Activated B cell treated with CpG ODN at 0.5 μM for 24 hours (primary cell): ENCODE data around the gene ZBTB18. TPM values are rescaled to one million over a fixed set of nuclear protein-coding genes. Genes with fewer than 3 reads are reported as not detected.

Experiments
- ATAC-seq: fragments of 200-7000 bp; cut with Tn5 transposase; one replicate; pipeline ENCODE4 v1.10.0; 2021; ENCODE audit warnings: low read depth, mild to moderate bottlenecking, moderate library complexity
- CTCF ChIA-PET: fragments of 350-600 bp; sonication (Branson Sonifier 250); formaldehyde crosslinking; loops from one replicate; lab custom pipeline; 2021; ENCODE audit warnings: antibody characterized with exemption; lab: Charles Lee
- POLR2A ChIA-PET: fragments of 350-600 bp; sonication (Branson Sonifier 250); formaldehyde crosslinking; loops from one replicate; lab custom pipeline; 2021; ENCODE audit warnings: antibody characterized with exemption; lab: Charles Lee
- DNase-seq: peaks from one replicate; pipeline ENCODE4 v3.0.0; 2022
- H3K27ac Mint-ChIP-seq: one replicate; pipeline ENCODE4 v1.8.0; 2020; ENCODE audit warnings: mixed read lengths
- H3K27me3 Mint-ChIP-seq: one replicate; pipeline ENCODE4 v1.8.0; 2021; ENCODE audit warnings: mixed read lengths
- H3K36me3 Mint-ChIP-seq: one replicate; pipeline ENCODE4 v1.8.0; 2021; ENCODE audit warnings: low read depth, mixed read lengths
- H3K4me1 Mint-ChIP-seq: one replicate; pipeline ENCODE4 v1.8.0; 2021; ENCODE audit warnings: mixed read lengths
- H3K4me3 Mint-ChIP-seq: one replicate; pipeline ENCODE4 v1.8.0; 2020; ENCODE audit warnings: mild to moderate bottlenecking, mixed read lengths
- H3K9me3 Mint-ChIP-seq: one replicate; pipeline ENCODE4 v1.8.0; 2020; ENCODE audit warnings: mixed read lengths
- CTCF ChIP-seq: fragments of 200-600 bp; IDR thresholded peaks from one replicate; pipeline ENCODE4 v1.8.0; 2022; ENCODE audit warnings: antibody characterized with exemption, mild to moderate bottlenecking
- intact Hi-C: fragments of 100-400 bp; cut with micrococcal nuclease; formaldehyde crosslinking; loops from one replicate; pipeline ENCODE4 v1.15.1; 2024
- total RNA-seq: library from RNA; stranded (reverse); gene quantifications from 2 replicates; pipeline ENCODE4 v1.2.3, GENCODE V29; 2022

Gene ZBTB18
- total RNA-seq, 1 donor from 2014 or later: 46.7 TPM

GRCh38 chr1:244054247-244054923 lies 3.3 kb downstream of the ZBTB18 start:
- ATAC-seq: no peak
- POLR2A ChIA-PET: interaction anchor here (0.5 to 5.5 kb wide), 3 partner anchors 8 to 156 kb away, joined by 3 to 55 read pairs (median 5); no protein-coding TSS in a partner anchor
- no peak overlapping the region for H3K4me3 Mint-ChIP-seq

DNA sequence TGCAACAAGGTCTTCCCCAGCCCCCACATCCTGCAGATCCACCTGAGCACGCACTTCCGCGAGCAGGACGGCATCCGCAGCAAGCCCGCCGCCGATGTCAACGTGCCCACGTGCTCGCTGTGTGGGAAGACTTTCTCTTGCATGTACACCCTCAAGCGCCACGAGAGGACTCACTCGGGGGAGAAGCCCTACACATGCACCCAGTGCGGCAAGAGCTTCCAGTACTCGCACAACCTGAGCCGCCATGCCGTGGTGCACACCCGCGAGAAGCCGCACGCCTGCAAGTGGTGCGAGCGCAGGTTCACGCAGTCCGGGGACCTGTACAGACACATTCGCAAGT lies 3.8 kb downstream of the ZBTB18 start:
- intact Hi-C loops: loop anchor here (10.0 kb wide), 1 partner anchor 1270 kb away; no protein-coding TSS in a partner anchor
- POLR2A ChIA-PET: no interaction called here
- ATAC-seq (no peak), DNase-seq (no peak)
- H3K4me1 Mint-ChIP-seq: peaks cover 22% of the 10 kb centered on the region
- peaks cover 30% of the 10 kb centered on the region for H3K36me3 Mint-ChIP-seq
- CTCF ChIA-PET: no interaction called here
- no peaks in the 10 kb centered on the region for H3K27me3 Mint-ChIP-seq
- no peak overlapping the region for H3K27ac Mint-ChIP-seq
- no peak for TF ChIP-seq CTCF
- H3K9me3 Mint-ChIP-seq: no peaks in the 10 kb centered on the region
- H3K4me3 Mint-ChIP-seq: no peak overlapping the region

More at GRCh38 chr1:244054247-244054923, 3.3 kb downstream of the ZBTB18 start:
- no peak overlapping the region for H3K27ac Mint-ChIP-seq
- CTCF ChIA-PET: no interaction called here
- H3K36me3 Mint-ChIP-seq: peaks cover 35% of the 10 kb centered on the region
- peaks cover 22% of the 10 kb centered on the region for H3K4me1 Mint-ChIP-seq
- intact Hi-C loops: loop anchor here (10.0 kb wide), 1 partner anchor 1270 kb away; no protein-coding TSS in a partner anchor
- no peak for DNase-seq
- no peaks in the 10 kb centered on the region for H3K9me3 Mint-ChIP-seq
- no peak for TF ChIP-seq CTCF
- H3K27me3 Mint-ChIP-seq: no peaks in the 10 kb centered on the region

DNA sequence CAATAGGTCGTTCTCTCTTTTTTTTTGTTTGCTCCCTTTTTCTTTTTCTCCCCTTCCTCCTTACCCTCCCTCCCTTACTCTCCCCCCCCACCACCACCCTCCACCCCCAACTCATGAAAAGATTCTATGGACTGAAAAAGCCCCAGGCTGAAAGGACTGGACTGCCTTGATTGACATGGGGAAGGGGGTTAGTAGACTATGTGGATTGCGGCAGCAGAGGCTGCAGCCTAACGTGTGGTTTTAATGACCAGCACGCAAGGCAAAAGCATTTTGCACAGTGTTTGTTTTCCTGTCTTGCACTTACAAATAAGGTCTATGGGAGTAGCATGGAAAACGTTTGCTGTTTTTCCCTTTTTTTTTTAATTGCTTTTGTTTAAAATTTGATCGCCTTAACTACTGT lies 5.5 kb downstream of the ZBTB18 start:
- TF ChIP-seq CTCF: no peak
- no peaks in the 10 kb centered on the region for H3K27me3 Mint-ChIP-seq
- ChIA-PET CTCF (no interaction called here), POLR2A (no interaction called here)
- H3K4me3 Mint-ChIP-seq: no peak overlapping the region
- H3K36me3 Mint-ChIP-seq: peaks cover 25% of the 10 kb centered on the region
- ATAC-seq (no peak), DNase-seq (no peak)
- no peaks in the 10 kb centered on the region for H3K9me3 Mint-ChIP-seq
- intact Hi-C loops: loop anchor here (10.0 kb wide), 1 partner anchor 1272 kb away; no protein-coding TSS in a partner anchor
- H3K27ac Mint-ChIP-seq: no peak overlapping the region
- peaks cover 22% of the 10 kb centered on the region for H3K4me1 Mint-ChIP-seq

DNA sequence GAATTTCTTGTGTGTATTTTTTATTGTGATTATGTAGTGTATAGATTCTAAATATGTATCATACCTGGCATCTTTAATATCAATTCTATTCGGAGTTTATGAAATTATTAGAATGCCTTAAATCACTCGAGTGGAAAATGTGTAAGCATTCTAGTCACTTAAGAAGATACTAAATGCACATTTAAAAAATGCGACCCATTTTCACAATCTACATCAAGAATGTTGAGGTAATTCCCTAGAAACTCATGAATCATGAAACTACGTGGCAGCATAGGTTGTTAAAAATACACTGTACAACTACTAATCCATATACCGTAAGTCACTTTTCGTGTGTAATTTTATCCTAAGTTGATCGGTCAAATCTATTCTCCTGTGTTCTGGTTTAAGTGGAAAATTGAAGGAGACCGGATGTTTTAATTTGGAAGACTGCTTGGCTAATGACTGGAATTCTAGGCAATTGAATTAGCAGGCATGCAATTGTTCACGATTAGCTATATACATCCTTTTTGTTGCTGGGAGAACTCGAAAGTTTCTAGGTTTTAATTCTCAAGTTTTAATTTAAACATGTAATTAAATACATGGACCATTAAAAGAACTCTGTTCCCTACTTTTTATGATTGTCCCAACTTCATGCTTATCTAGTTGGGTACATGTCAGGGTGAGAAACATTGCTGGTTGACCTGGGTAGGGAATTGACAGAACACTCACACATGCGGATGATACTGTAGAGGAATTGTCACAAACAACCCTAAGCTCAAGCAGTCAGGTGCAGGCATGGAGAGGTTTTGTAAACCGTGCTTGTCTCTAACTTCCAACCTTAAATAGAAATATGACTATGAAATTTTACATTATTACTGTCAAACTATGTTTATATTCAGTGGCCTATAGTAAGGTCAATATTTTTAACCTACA lies 6.6 kb downstream of the ZBTB18 start:
- H3K27ac Mint-ChIP-seq: peak overlapping the region; percentile 35
- no peak overlapping the region for H3K4me3 Mint-ChIP-seq
- intact Hi-C loops: loop anchor here (2.0 to 10.0 kb wide), 2 partner anchors 17 to 1273 kb away; no protein-coding TSS in a partner anchor
- ChIA-PET POLR2A (interaction anchor here (0.9 to 1.4 kb wide), 4 partner anchors 8 to 20 kb away, joined by 3 to 5 read pairs (median 4); no protein-coding TSS in a partner anchor), CTCF (no interaction called here)
- DNase-seq: no peak
- peaks cover 22% of the 10 kb centered on the region for H3K4me1 Mint-ChIP-seq
- peaks cover 25% of the 10 kb centered on the region for H3K36me3 Mint-ChIP-seq
- H3K27me3 Mint-ChIP-seq: no peaks in the 10 kb centered on the region
- no peak for ATAC-seq
- H3K9me3 Mint-ChIP-seq: no peaks in the 10 kb centered on the region
- TF ChIP-seq CTCF: no peak

DNA sequence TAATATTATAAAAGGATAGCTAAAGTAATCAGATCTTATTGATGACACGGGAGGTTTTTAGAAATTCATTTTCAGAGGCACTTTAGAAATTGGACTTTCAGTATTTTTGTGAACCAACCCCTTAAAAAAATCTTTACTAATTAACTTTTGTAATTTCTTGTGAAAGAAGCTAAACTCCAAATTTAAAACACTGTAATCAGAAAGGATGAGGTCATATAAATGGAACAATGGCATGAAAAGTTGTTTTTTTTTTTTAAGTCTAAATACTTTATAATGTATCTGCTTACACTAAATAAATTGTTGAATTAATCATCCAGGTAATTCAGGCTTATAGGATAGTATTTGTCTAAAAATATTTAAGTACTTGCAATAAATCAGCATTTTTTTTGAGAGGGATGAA lies 9.0 kb downstream of the ZBTB18 start:
- Mint-ChIP-seq H3K4me3 (no peak overlapping the region), H3K9me3 (no peaks in the 10 kb centered on the region), H3K27ac (no peak overlapping the region), H3K27me3 (no peaks in the 10 kb centered on the region), H3K36me3 (peaks cover 25% of the 10 kb centered on the region), H3K4me1 (peaks cover 22% of the 10 kb centered on the region)
- TF ChIP-seq CTCF: no peak
- ChIA-PET CTCF (no interaction called here), POLR2A (interaction anchor here (0.9 kb wide), 1 partner anchor 13 kb away, joined by 6 read pairs; no protein-coding TSS in a partner anchor)
- intact Hi-C loops: no loop called here
- ATAC-seq: no peak
- DNase-seq: no peak
